GM18507 (cell line): ENCODE data around the gene CDH6.
"Not testable (repeated sequence)": the region's sequence is repeated elsewhere in the genome, so short reads cannot be mapped to it uniquely, and the experiment has no call there.

Experiments
- DNase-seq: peaks from one replicate; pipeline ENCODE4 v3.0.0; 2011; ENCODE audit warnings: low read depth; ENCODE audit not compliant: insufficient read length; ENCODE audit errors: extremely low spot score
- FAIRE-seq: peaks from 2 replicates; lab custom pipeline; 2011; peaks lifted over from hg19 to GRCh38; lab: Jason Lieb, UNC

The CDH6 gene

GRCh38 chr5:31361704-31362528, 168.4 kb downstream of the CDH6 start:
- not testable (repeated sequence) for DNase-seq, FAIRE-seq

GRCh38 chr5:31362529-31362900, 169.0 kb downstream of the CDH6 start:
- no peak for DNase-seq
- no peak for FAIRE-seq

GRCh38 chr5:31362931-31363568, 169.6 kb downstream of the CDH6 start:
- DNase-seq = no peak
- no peak for FAIRE-seq

GRCh38 chr5:31364881-31365636, 171.6 kb downstream of the CDH6 start:
- DNase-seq (no peak), FAIRE-seq (no peak)

- DNase-seq (no peak), FAIRE-seq (no peak)
These were observed 172.3 kb downstream of the CDH6 start for GRCh38 chr5:31365776-31366175.

- no peak for FAIRE-seq
These were observed 173.5 kb downstream of the CDH6 start for GRCh38 chr5:31366941-31367340.

GRCh38 chr5:31372124-31372523, 178.6 kb downstream of the CDH6 start:
- no peak for FAIRE-seq
- DNase-seq = no peak

More at GRCh38 chr5:31366941-31367340, 173.5 kb downstream of the CDH6 start:
- DNase-seq = no peak

GRCh38 chr5:31375999-31376720, 182.7 kb downstream of the CDH6 start:
- FAIRE-seq = no peak

GRCh38 chr5:31377274-31377946, 183.9 kb downstream of the CDH6 start:
- no peak for FAIRE-seq
- DNase-seq = no peak

More at GRCh38 chr5:31375999-31376720, 182.7 kb downstream of the CDH6 start:
- DNase-seq = no peak

- no peak for FAIRE-seq
- DNase-seq = no peak
These were observed 184.7 kb downstream of the CDH6 start for GRCh38 chr5:31378136-31378535.
